Measurements from ENCODE around the gene SKI. TPM values are rescaled to one million over a fixed set of nuclear protein-coding genes. Genes with fewer than 3 reads are reported as not detected.

The SKI gene
- total and polyA plus RNA-seq, 2 of the 8 experiments (the other 6 are each of a cell fraction or from before 2014, with no cell fraction given), result 8.3 to 87.6 TPM

GRCh38 chr1:2352341-2352896, 124.3 kb downstream of the SKI start (continued):
- no peak for TF ChIP-seq SIRT6 (IDR thresholded peaks at IDR 0.05; ENCODE audit: low read length)
- no peak for TF ChIP-seq POU5F1 (IDR thresholded peaks at IDR 0.05; ENCODE audit: low read depth, low read length)
- no peak for TF ChIP-seq MAX (IDR thresholded peaks at IDR 0.05)
- no peak for TF ChIP-seq TBP (IDR thresholded peaks at IDR 0.05; ENCODE audit: low read depth, low read length)
- TF ChIP-seq SP1 (IDR thresholded peaks at IDR 0.05; ENCODE audit: low read depth, low read length), result no peak
- TF ChIP-seq CTBP2 (IDR thresholded peaks at IDR 0.05; ENCODE audit: borderline replicate concordance, insufficient read depth, insufficient read length, low read length), result no peak
- no peak for TF ChIP-seq SP2 (IDR thresholded peaks at IDR 0.05; ENCODE audit: low read length)
- TF ChIP-seq RBBP5 (IDR thresholded peaks at IDR 0.05; ENCODE audit: borderline replicate concordance, low read depth, low read length), result no peak

Measured in H1 (cell line).